Measurements from ENCODE around the gene TBC1D4.
"Not testable (repeated sequence)": the region's sequence is repeated elsewhere in the genome, so short reads cannot be mapped to it uniquely, and the experiment has no call there.

TBC1D4 gene

DNA sequence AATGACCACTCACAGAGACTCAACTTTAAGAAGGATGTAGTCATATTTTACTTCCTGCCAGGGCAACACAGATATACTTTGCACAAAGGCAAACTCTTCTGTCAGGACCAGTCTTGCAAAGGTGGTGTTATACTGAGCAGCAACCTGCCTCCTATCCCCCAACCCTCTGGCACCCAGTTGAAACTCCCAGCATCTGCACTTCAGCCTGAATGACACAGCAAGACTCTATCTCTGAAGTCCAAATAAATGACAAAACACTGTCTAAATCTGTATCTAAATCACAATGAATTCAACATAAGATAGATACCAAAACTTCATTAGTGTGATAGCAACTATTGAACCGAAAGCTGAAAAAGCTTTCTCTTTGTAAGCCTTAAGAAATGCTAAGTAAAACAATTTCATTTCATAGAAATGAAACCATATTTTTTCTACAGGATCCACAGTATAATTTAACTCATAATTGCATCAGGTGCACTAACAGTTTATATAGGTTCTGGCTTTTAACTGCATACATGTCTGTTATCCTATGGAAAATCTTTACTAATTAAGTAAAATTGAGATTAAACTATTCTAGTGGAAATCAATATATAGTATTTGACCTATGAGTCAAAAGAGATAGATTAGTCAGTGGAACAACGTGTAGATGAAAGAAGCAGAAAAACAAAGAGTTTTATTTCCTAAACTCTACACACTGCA, 163.7 kb downstream of the TBC1D4 start:
- TF ChIP-seq, protein P1, sequence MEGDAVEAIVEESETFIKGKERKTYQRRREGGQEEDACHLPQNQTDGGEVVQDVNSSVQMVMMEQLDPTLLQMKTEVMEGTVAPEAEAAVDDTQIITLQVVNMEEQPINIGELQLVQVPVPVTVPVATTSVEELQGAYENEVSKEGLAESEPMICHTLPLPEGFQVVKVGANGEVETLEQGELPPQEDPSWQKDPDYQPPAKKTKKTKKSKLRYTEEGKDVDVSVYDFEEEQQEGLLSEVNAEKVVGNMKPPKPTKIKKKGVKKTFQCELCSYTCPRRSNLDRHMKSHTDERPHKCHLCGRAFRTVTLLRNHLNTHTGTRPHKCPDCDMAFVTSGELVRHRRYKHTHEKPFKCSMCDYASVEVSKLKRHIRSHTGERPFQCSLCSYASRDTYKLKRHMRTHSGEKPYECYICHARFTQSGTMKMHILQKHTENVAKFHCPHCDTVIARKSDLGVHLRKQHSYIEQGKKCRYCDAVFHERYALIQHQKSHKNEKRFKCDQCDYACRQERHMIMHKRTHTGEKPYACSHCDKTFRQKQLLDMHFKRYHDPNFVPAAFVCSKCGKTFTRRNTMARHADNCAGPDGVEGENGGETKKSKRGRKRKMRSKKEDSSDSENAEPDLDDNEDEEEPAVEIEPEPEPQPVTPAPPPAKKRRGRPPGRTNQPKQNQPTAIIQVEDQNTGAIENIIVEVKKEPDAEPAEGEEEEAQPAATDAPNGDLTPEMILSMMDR (IDR thresholded peaks at IDR 0.05; ENCODE audit: low read depth, low read length, missing control alignments) = no peak

DNA sequence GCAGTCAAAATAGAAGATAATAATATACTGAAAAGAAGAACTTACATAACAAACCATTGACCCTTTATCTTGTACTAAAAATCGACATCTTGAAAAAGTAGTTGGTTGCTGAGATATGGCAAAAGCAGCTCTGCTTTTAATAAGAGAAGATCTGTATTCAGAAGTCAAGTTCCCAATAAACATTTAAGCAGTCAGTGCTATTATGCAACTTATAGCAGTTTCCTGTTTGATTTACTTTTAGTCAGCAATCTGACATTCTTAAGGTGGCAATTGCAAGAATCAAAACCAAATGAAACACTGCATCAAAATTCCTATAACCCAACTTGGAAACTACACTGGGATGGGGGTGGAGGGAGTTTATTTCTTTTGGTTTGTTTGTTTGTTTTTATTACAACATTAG, 165.5 kb downstream of the TBC1D4 start:
- H3K4me3 ChIP-seq (replicated peaks; ENCODE audit: low read depth, low read length) = no peak overlapping the region
- DNase-seq (ENCODE audit: extremely low read depth, low read depth) = no peak
- TF ChIP-seq, protein P1 (IDR thresholded peaks at IDR 0.05; ENCODE audit: low read depth, low read length, missing control alignments) = no peak

More for the DNA sequence above, 163.7 kb downstream of the TBC1D4 start:
- no peak overlapping the region for H3K4me3 ChIP-seq (replicated peaks; ENCODE audit: low read depth, low read length)
- DNase-seq (ENCODE audit: extremely low read depth, low read depth) = no peak

DNA sequence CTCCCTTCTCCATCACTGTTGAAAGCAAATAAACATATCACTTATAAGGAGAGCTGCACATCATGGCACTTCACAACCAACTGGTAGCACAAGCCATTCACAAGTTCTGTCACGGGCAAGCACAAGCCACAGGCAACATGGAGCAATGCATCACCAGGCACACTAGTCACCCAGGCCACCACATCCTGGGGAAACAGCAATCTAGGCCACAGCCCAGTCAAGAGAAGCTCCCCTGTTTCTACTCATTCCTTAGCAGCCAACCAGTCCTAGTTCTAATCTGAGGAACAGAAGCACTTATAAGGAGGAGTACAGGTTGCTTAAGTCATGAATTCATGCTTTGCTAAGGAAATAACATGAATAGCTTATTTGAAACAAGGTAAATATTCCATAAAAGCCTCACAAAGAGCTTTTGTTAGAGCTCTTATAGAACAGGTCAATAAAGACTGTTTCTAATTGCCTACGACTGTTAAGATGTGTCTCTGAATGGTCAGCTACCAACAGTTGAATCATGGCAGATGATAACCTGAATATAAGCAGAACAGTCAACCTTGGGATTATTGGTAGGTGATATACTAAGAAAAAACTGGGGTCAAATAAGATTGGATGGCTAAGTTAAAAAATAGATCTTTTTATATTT, 169.0 kb downstream of the TBC1D4 start:
- H3K4me3 ChIP-seq (replicated peaks; ENCODE audit: low read depth, low read length) = no peak overlapping the region
- DNase-seq (ENCODE audit: extremely low read depth, low read depth) = no peak
- TF ChIP-seq, protein P1 (IDR thresholded peaks at IDR 0.05; ENCODE audit: low read depth, low read length, missing control alignments) = no peak

DNA sequence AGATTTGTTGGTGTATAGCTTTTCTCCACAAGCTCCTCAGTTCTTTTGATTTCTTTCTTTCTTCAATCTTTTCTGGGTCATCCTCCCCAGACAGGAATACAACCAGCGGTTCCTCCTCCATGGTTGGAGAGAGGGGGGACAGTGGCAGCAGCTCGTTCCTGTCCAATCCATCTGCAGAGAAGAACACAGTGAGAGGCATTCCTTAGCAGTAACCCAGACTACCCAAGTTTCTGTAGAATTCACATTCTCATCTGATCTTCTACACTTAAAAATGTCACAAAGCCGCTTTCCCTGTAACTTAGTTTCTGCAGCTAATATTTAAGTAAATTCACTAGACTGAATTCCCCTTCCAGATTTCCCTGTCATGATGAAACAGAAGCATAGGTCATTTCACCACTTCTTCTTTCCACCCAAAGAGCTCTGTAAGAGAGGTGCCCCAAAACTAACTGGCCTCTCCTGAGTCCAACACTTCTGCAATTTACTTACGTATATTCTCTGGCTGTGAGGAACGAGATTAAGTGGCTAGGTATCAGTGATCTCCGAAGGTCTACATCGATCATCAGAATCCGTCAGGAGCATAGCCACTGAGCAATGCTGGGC, 171.9 kb downstream of the TBC1D4 start:
- TF ChIP-seq, protein P1 (IDR thresholded peaks at IDR 0.05; ENCODE audit: low read depth, low read length, missing control alignments) = no peak
- DNase-seq (ENCODE audit: extremely low read depth, low read depth) = no peak
- no peak overlapping the region for H3K4me3 ChIP-seq (replicated peaks; ENCODE audit: low read depth, low read length)

DNA sequence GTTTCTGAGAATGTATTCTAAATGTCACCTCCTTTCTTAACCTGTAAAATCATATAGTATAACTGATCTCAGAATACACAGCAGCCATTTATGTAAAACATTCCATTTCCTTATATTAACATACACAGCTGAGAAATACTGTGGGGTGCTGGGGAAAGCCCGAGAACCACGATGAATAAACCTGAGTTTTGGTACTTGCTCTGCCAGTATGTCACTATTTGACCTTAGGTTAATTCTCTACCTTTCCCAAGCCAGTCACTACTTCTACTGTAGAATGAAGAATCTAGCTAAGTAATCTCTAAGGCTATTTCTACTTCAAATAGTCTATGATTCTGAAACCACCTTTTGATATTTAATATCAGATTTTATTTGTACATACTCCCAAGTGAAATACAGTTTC, 173.7 kb downstream of the TBC1D4 start:
- H3K4me3 ChIP-seq (replicated peaks; ENCODE audit: low read depth, low read length) = no peak overlapping the region
- no peak for DNase-seq (ENCODE audit: extremely low read depth, low read depth)
- TF ChIP-seq, protein P1 (IDR thresholded peaks at IDR 0.05; ENCODE audit: low read depth, low read length, missing control alignments) = no peak

DNA sequence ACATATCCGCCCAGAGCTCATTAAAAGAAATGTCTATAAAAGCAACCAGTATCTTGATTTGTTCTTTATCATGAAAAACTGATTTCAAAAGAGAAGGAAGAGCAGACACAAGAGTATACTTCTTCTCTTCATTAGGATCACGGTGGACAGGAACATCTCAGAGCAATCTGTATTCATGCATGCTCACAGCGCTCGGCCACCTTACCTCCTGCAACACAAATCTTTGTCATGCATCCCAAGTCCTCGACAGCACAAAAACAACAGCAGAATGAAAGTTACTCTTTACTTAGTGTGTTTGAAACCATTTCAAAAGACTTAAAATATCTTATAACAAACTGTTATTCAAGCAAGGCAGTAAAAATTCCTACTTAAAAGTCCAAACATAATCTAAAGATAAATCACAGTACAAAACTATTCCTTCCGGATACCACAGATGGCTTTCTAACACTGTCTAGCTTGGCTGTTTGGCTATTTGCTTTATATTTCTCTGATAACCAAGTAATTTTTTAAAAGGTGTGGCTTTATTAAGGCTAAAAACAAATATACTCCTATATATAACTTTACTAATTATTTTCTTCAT, 174.5 kb downstream of the TBC1D4 start:
- H3K4me3 ChIP-seq (replicated peaks; ENCODE audit: low read depth, low read length) = no peak overlapping the region
- TF ChIP-seq, protein P1 (IDR thresholded peaks at IDR 0.05; ENCODE audit: low read depth, low read length, missing control alignments) = no peak
- DNase-seq (ENCODE audit: extremely low read depth, low read depth) = no peak

DNA sequence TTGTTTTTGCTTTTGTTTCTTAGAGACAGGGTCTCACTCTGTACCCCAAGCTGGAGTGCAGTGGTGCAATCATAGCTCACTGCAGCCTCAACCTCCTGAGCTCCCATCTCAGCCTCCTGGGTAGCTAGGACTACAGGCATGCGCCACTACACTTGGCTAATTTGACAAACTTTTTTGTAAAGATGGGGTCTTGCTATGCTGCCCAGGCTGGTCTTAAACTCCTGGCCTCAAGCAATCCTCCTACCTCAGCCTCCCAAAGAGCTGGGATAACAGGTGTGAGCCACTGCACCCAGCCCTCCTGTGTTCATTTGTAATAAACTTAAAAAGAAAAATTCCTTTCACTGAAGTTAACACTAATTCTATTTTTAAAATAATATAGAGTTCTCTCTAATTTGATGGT, 175.0 kb downstream of the TBC1D4 start:
- not testable (repeated sequence) for H3K4me3 ChIP-seq (replicated peaks; ENCODE audit: low read depth, low read length); DNase-seq (ENCODE audit: extremely low read depth, low read depth)
